Activated CD8-positive, alpha-beta memory T cell treated with anti-CD3 and anti-CD28 coated beads, Interleukin-2, amount 50 U/mL, for 1 hour (primary cell): Measurements from ENCODE around the gene B2M.
"Not testable (repeated sequence)": the region's sequence is repeated elsewhere in the genome, so short reads cannot be mapped to it uniquely, and the experiment has no call there.

Experiments
- DNase-seq: peaks from one replicate; pipeline ENCODE4 v3.0.0-alpha.2; 2020; ENCODE audit errors: extremely low read depth

B2M gene

DNA sequence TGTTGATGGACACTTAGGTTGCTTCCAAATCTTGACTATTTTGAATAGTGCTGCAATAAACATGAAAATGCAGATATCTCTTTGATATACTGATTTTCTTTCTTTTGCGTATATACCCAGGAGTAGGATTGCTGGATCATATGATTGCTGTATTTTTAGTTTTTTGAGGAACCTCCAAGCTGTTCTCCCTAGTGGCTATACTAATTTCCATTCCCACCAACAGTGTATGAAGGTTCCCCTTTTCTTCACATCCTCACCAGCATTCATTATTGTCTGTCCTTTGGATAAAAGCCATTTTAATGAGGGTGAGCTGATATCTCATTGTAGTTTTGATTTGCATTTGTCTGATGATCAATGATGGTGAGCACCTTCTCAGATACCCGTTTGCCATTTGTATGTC lies 12.7 kb upstream of the B2M start:
- no peak for DNase-seq

GRCh38 chr15:44700676-44701075 lies 10.6 kb upstream of the B2M start:
- DNase-seq = not testable (repeated sequence)

GRCh38 chr15:44705986-44706385 lies 5.3 kb upstream of the B2M start:
- no peak for DNase-seq

- no peak for DNase-seq
These were observed 4.9 kb upstream of the B2M start for GRCh38 chr15:44706401-44706800.

DNA sequence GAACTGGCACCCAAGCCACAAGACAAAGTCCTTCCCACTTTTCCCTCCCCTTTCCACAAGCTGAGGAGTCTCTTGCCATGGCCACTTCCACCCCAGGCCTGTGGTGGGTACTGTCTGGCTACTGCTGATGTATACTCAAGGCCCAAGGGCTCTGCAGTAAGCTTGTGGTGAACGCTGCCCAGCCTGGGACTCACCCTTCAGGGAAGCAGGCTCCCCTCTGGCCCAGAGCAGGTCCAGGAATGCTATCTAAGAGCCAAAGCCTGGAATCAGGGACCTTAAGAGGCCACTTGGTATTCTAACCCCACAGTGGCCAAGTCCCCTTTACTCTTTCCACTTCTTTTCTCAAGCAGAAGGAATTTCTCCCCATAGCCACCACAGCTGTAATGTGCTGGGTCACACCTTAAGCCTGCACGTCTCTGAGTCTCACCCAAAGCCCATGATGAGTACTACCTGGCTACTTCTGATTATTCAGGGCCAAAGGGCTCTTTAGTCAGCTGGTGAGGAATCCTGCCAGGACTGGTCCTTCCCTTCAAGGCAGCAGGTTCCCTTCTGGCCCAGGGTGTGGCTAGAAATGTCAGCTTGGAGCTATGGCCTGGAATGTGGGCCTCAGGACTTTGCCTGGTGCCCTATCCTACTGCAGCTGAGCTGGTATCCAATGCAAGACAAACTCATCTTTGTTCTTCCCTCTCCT lies 4.2 kb upstream of the B2M start:
- DNase-seq = no peak

GRCh38 chr15:44710236-44711095 lies 851 bp upstream of the B2M start:
- DNase-seq = no peak

DNA sequence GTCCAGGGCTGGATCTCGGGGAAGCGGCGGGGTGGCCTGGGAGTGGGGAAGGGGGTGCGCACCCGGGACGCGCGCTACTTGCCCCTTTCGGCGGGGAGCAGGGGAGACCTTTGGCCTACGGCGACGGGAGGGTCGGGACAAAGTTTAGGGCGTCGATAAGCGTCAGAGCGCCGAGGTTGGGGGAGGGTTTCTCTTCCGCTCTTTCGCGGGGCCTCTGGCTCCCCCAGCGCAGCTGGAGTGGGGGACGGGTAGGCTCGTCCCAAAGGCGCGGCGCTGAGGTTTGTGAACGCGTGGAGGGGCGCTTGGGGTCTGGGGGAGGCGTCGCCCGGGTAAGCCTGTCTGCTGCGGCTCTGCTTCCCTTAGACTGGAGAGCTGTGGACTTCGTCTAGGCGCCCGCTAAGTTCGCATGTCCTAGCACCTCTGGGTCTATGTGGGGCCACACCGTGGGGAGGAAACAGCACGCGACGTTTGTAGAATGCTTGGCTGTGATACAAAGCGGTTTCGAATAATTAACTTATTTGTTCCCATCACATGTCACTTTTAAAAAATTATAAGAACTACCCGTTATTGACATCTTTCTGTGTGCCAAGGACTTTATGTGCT lies 527 bp downstream of the B2M start:
- DNase-seq = no peak

DNA sequence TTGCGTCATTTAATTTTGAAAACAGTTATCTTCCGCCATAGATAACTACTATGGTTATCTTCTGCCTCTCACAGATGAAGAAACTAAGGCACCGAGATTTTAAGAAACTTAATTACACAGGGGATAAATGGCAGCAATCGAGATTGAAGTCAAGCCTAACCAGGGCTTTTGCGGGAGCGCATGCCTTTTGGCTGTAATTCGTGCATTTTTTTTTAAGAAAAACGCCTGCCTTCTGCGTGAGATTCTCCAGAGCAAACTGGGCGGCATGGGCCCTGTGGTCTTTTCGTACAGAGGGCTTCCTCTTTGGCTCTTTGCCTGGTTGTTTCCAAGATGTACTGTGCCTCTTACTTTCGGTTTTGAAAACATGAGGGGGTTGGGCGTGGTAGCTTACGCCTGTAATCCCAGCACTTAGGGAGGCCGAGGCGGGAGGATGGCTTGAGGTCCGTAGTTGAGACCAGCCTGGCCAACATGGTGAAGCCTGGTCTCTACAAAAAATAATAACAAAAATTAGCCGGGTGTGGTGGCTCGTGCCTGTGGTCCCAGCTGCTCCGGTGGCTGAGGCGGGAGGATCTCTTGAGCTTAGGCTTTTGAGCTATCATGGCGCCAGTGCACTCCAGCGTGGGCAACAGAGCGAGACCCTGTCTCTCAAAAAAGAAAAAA lies 1.2 kb downstream of the B2M start:
- DNase-seq = no peak

- no peak for DNase-seq
These were observed 2.0 kb downstream of the B2M start for GRCh38 chr15:44713006-44713966.

- DNase-seq = no peak
These were observed 4.0 kb downstream of the B2M start for GRCh38 chr15:44715142-44715796.

- no peak for DNase-seq
These were observed 4.5 kb downstream of the B2M start for GRCh38 chr15:44715797-44716334.

DNA sequence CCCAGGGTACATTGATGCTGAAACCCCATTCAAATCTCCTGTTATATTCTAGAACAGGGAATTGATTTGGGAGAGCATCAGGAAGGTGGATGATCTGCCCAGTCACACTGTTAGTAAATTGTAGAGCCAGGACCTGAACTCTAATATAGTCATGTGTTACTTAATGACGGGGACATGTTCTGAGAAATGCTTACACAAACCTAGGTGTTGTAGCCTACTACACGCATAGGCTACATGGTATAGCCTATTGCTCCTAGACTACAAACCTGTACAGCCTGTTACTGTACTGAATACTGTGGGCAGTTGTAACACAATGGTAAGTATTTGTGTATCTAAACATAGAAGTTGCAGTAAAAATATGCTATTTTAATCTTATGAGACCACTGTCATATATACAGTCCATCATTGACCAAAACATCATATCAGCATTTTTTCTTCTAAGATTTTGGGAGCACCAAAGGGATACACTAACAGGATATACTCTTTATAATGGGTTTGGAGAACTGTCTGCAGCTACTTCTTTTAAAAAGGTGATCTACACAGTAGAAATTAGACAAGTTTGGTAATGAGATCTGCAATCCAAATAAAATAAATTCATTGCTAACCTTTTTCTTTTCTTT lies 5.8 kb downstream of the B2M start:
- DNase-seq = no peak

DNA sequence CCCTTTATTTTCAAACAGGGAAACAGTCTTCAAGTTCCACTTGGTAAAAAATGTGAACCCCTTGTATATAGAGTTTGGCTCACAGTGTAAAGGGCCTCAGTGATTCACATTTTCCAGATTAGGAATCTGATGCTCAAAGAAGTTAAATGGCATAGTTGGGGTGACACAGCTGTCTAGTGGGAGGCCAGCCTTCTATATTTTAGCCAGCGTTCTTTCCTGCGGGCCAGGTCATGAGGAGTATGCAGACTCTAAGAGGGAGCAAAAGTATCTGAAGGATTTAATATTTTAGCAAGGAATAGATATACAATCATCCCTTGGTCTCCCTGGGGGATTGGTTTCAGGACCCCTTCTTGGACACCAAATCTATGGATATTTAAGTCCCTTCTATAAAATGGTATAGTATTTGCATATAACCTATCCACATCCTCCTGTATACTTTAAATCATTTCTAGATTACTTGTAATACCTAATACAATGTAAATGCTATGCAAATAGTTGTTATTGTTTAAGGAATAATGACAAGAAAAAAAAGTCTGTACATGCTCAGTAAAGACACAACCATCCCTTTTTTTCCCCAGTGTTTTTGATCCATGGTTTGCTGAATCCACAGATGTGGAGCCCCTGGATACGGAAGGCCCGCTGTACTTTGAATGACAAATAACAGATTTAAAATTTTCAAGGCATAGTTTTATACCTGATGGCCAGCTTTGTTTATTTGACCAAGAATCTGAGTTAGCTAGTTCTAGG lies 7.0 kb downstream of the B2M start:
- no peak for DNase-seq

DNA sequence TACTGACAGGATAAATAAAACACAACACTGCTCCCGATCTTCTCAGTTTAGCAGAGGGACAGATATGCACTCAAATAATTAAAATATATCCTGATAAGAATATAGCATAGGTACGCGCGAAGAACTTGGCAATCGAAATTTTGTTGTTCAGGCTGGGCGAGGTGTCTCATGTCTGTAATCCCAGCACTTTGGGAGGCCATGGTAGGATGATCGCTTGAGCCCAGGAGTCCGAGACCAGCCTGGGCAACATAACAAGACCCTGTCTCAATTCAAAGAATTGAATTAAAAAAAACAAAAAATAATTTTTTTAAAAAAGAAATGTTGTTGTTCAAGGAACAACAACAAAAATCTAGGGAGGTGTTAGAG lies 7.6 kb downstream of the B2M start:
- DNase-seq = no peak

DNA sequence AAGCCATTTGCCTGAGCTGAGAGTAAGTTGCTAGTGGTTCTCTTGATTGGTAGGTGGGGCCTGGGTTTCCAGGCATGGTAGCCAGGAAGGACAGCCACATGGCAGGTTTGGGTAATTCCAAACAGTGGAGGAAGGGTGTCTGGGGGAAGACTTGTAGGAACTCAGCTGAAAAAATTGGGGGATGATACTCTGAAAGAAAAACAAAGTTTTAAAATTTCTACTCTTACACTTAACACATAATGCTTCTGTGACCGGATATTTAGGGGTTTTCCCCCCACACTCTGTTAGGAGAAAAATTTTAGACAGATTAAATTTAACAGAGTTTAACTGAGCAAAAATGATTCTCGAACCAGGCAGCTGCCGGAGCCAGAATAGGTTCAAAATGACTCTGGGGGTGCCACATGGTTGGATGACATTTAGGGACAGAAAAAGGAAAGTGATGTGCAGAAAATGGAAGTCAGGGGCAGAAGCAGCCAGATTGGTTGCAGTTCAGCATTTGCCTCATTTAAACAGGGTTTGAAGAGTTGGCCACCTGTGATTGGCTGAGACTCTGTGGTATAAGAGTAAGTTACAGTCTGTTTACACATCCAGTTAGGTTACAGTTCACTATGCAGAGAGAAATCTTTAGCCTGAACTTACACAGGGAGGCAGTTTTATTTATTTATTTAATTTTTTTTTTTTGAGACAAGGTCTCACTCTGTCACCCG lies 8.1 kb downstream of the B2M start:
- no peak for DNase-seq

- not testable (repeated sequence) for DNase-seq
These were observed 8.7 kb downstream of the B2M start for GRCh38 chr15:44720000-44720435.

DNA sequence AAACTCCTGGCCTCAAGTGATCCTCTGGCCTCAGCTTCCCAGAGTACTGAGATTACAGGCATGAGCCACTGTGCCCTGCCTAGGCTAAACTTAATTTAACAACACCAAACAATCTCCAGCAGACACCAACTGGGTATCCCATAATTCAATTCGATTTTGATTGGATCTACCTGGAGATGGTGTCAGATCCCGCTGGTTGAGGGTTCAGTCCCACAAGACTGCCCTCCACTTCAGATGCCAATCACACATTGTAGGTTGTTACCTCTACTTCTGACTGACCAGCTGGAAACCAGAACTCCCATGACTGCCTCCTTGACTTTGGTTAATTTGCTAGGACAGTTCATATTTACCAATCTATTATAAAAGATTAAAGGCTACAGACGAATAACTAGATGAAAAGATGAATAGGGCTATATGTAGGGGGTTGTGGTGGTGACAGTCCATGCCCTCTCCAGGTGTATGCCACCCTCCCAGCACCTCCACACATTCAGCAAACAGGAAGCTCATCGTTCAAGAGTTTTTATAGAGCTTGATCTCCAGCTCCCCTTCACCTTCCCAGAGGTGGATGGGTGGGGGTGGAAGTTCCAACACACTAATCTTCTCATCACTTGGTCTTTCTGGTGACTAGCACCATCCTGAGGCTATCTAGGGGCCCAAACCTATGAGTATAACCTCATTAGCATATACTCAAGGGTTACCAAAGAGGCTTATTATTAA lies 9.3 kb downstream of the B2M start:
- no peak for DNase-seq

DNA sequence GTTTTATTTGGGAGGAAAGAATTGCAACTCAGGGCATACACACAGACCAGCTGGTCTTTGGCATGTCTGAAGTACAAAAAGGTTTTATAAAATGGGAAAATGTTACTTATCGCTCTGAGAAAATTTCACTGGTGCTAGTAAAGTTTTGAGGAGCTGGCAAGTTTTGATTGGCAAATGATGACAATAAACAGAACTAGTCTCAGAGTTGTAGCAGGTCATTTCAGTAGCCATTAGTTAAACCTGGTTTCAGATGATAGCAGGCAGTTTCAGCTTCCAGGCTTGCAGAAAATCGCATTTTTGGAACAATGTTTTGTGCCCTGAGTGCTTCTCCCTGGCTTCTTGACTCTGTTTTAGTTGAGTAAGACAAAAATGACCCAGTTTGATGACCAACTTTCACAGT lies 10.7 kb downstream of the B2M start:
- no peak for DNase-seq
